ENCODE data around the gene LRMDA.

Gene LRMDA

GRCh38 chr10:76459016-76459730, 1027.7 kb downstream of the LRMDA start:
- DNase-seq: no peak
- in situ Hi-C loops (cut with MboI; ENCODE audit: low pct_unique_long_range_greater_than_20kb, low sequenced_read_pairs): no loop called here

DNA sequence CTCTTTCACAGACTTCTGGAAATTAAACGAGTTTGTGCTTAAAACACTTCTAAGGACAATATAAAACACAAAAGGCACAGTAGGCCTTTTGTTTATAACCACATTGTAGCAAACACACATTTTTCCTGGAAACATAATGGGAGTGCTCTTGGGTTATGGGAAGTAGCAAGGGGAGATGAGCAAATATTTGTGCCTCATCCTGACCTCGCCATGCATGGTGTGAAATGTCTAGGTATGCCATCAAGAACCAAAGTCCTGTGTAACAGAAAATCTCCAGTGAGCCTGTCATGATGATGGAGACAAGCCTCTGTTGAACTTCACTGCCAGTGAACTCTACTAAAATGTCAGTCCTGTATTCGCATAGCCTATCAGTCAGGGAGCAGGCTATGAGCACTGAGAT, 1029.6 kb downstream of the LRMDA start:
- DNase-seq: no peak
- in situ Hi-C loops (cut with MboI; ENCODE audit: low pct_unique_long_range_greater_than_20kb, low sequenced_read_pairs): no loop called here

- no peak for DNase-seq
- in situ Hi-C loops (cut with MboI; ENCODE audit: low pct_unique_long_range_greater_than_20kb, low sequenced_read_pairs): no loop called here
Observed at GRCh38 chr10:76463111-76463510, 1031.7 kb downstream of the LRMDA start.

- no peak for DNase-seq
- in situ Hi-C loops (cut with MboI; ENCODE audit: low pct_unique_long_range_greater_than_20kb, low sequenced_read_pairs): no loop called here
Observed at GRCh38 chr10:76466836-76467503, 1035.5 kb downstream of the LRMDA start.

DNA sequence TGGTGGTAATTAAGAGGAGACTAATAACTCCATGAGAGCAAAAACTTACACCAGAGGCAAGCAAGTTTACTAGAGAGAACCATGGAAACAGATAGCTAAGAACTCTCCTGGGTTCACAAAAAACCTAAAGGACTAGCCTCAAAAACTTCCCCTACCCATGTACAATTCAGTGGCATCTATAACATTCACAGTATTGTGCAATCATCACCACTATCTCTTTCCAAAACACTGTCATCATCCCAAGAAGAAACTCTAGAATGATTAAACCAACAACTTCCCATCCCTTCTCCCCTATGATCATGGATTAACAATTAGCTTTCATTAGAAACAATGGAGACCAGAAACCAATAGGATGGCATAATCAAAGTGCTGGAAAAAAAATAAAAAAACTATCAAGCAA, 1038.3 kb downstream of the LRMDA start:
- in situ Hi-C loops (cut with MboI; ENCODE audit: low pct_unique_long_range_greater_than_20kb, low sequenced_read_pairs): no loop called here
- DNase-seq: no peak

DNA sequence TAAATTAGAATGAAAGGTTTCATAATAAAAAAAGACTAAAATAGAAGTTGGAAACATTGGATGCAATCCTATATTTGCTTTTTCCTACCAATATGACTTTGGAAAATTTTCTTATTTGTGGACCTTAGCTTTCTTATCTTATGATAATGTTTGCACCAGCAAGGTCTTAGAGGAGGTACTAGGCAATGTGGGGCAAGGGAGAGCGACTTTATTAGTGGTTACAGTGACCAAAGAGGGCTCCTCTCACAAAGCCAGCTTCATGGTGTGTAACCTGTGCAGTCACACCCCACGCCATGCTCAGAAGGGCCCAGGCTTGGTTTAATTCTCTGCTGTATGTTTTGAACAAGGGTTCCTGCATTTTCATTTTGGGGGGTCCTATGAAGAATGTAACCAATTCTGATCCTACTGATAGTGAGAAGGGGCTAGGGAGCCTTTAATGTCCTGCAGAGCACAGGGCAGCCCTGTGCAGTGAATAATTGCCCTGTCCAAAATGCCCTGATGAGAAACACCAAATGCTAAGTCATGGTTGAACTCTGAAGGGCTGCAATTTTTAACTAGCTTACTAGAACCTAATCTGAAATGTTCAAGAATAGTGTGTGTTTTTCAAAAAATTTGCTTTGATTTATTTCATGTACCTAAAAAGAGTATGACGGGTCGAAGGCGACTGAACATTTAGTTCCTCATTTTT, 1047.8 kb downstream of the LRMDA start:
- DNase-seq: no peak
- in situ Hi-C loops (cut with MboI; ENCODE audit: low pct_unique_long_range_greater_than_20kb, low sequenced_read_pairs): no loop called here

DNA sequence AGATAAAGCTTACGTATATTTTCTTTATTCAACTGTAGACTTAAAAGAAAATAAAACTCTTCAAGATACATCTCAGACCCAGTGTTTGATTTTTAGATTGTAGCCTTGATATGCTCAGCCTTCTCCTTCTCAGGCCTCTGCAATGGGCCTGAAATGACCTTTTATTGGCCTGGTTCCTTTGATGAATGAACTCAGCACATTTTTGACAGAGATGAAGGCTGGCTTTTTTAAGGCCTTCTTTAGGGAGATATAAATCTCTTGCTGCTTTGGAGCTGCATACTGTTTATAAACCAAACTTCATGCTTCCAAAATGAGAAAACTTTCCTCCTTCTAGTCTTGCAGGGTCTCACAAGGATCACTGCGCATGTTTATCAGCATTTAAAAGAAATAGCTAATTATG, 1049.8 kb downstream of the LRMDA start:
- in situ Hi-C loops (cut with MboI; ENCODE audit: low pct_unique_long_range_greater_than_20kb, low sequenced_read_pairs): no loop called here
- no peak for DNase-seq

DNA sequence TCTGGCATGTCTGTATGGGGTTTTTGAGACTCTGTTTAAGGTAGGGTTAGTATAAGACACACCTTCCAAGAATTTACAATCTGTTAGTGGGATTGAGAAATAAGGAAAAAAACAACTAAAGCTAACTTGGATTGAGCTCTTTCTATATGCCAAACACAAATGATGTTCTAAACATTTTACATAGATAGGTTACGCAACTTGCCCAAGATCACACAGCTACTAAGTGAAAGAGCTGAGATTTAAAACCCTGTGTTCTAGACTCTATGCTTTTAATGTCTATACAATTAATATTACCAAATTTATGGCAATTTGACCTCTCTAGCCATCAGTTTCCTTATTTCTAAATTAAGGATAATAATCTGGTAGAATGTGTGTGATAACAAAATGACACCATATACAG, 1056.2 kb downstream of the LRMDA start:
- in situ Hi-C loops (cut with MboI; ENCODE audit: low pct_unique_long_range_greater_than_20kb, low sequenced_read_pairs): no loop called here
- no peak for DNase-seq

DNA sequence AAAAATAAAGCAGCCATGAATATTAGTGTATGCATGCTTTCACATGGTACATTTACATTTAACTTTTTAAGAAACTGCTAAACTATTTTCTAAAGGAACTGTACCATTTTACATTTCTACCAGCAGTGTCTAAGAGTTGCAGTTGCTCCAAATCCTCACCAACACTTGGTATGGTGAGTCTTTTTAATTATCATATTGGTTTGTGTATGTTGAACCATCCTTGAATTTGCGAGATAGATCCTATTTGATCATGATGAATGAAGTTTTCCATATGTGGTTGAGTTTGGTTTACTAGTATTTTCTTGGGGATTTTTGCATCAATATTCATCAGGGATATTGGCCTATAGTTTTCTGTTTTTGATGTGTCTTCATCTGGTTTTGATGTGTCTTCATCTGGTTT, 1057.2 kb downstream of the LRMDA start:
- in situ Hi-C loops (cut with MboI; ENCODE audit: low pct_unique_long_range_greater_than_20kb, low sequenced_read_pairs): no loop called here
- DNase-seq: no peak

- no peak for DNase-seq
- in situ Hi-C loops (cut with MboI; ENCODE audit: low pct_unique_long_range_greater_than_20kb, low sequenced_read_pairs): no loop called here
Observed at GRCh38 chr10:76491216-76491615, 1059.8 kb downstream of the LRMDA start.

- no peak for DNase-seq
- in situ Hi-C loops (cut with MboI; ENCODE audit: low pct_unique_long_range_greater_than_20kb, low sequenced_read_pairs): no loop called here
Observed at GRCh38 chr10:76492026-76492425, 1060.6 kb downstream of the LRMDA start.

- DNase-seq: no peak
- in situ Hi-C loops (cut with MboI; ENCODE audit: low pct_unique_long_range_greater_than_20kb, low sequenced_read_pairs): no loop called here
Observed at GRCh38 chr10:76492678-76493472, 1061.5 kb downstream of the LRMDA start.

DNA sequence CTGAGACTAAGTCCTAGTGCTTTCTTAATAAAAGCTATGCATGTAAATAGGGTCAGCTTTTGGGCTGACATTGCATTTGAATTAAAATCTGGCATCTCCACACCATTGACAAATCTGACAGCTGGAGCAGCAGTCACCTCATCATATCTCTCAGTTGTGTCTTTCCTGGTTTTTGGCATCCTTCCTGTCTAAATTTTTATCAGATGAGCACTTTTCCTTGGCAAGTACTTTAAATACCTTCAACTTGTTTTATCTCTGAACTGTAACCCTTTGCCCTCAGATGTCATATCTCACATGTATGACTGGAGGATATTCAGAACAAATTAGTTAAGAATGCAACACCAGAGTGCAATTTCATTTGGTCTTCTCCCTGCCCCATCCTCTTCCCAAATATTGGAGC, 1066.2 kb downstream of the LRMDA start:
- DNase-seq: no peak
- in situ Hi-C loops (cut with MboI; ENCODE audit: low pct_unique_long_range_greater_than_20kb, low sequenced_read_pairs): no loop called here

DNA sequence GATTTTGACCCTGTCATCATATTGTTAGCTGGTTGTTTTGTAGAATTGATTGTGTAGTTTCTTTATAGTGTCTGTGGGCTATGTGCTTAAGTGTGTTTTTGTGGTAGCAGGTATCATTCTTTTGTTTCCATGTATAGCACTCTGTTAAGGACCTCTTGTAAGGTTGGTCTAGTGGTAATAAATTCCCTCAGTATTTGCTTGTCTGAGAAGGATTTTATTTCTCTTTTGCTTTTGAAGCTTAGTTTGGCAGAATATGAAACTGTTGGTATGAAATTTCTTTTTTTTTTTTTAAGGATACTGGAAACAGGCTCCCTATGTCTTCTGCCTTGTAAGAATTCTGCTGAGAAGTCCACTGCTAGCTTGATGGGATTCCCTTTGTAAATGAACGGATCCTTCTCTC, 1073.4 kb downstream of the LRMDA start:
- in situ Hi-C loops (cut with MboI; ENCODE audit: low pct_unique_long_range_greater_than_20kb, low sequenced_read_pairs): no loop called here
- DNase-seq: no peak

GRCh38 chr10:76509446-76509845, 1078.0 kb downstream of the LRMDA start:
- in situ Hi-C loops (cut with MboI; ENCODE audit: low pct_unique_long_range_greater_than_20kb, low sequenced_read_pairs): no loop called here
- no peak for DNase-seq

DNA sequence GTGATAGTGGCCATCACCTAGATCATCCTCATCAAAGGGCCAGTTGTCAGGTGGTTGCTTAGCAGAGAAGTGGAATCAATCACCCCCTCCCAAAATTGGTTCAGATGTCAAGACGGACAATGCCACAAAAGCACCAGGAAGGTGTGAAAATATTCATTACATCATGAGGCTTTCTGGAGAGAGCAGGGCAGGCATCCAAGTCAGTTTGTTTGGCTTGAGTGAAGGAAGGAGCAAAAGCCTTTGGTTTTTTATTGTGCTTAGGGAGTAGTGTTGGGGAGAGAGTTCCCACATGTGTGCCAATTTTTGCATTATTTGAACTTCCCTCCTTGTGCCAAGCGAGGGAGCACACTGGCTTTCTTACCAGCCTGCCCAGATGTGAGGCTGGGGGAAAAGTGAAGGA, 1082.9 kb downstream of the LRMDA start:
- in situ Hi-C loops (cut with MboI; ENCODE audit: low pct_unique_long_range_greater_than_20kb, low sequenced_read_pairs): no loop called here

DNA sequence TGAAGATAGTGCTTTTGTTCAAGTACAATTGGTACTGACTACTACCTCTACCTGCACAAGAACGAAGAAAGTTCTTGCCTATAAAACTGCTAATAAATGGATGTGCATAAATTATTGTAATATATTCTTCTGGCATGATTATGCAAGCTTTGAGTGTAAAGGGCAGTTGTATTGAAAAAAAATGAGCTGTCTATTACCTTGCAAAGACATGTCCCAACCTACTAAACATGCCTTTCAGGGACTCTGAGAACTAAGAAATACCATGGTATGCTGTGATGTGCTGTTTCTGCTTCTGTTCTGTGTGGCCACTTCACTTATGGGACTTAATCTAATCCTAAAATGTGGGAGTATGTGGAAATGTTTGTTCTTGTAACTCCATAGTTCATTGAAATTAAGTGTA, 1083.4 kb downstream of the LRMDA start:
- in situ Hi-C loops (cut with MboI; ENCODE audit: low pct_unique_long_range_greater_than_20kb, low sequenced_read_pairs): no loop called here

More for the DNA sequence above, 1082.9 kb downstream of the LRMDA start:
- no peak for DNase-seq

GRCh38 chr10:76522547-76522946, 1091.1 kb downstream of the LRMDA start:
- in situ Hi-C loops (cut with MboI; ENCODE audit: low pct_unique_long_range_greater_than_20kb, low sequenced_read_pairs): no loop called here
- DNase-seq: no peak

More for the DNA sequence above, 1083.4 kb downstream of the LRMDA start:
- no peak for DNase-seq

GRCh38 chr10:76523246-76523645, 1091.8 kb downstream of the LRMDA start:
- no peak for DNase-seq
- in situ Hi-C loops (cut with MboI; ENCODE audit: low pct_unique_long_range_greater_than_20kb, low sequenced_read_pairs): no loop called here
